DOHH2 (cell line): Measurements from ENCODE around the gene SPATA12.

Experiments
- CTCF ChIP-seq: fragments of 200-600 bp; sonication (generic); IDR thresholded peaks from one replicate; pipeline ENCODE4 v1.5.1; 2014; ENCODE audit warnings: antibody characterized with exemption, mild to moderate bottlenecking, low read depth, low read length; ENCODE audit not compliant: poor library complexity, severe bottlenecking
- EZH2phosphoT487 ChIP-seq: fragments of 200-600 bp; sonication (generic); IDR thresholded peaks from 2 replicates; pipeline ENCODE4 v1.6.1; 2017; ENCODE audit warnings: borderline replicate concordance, mild to moderate bottlenecking, antibody characterized with exemption, low read length, moderate library complexity, mixed read lengths

DNA sequence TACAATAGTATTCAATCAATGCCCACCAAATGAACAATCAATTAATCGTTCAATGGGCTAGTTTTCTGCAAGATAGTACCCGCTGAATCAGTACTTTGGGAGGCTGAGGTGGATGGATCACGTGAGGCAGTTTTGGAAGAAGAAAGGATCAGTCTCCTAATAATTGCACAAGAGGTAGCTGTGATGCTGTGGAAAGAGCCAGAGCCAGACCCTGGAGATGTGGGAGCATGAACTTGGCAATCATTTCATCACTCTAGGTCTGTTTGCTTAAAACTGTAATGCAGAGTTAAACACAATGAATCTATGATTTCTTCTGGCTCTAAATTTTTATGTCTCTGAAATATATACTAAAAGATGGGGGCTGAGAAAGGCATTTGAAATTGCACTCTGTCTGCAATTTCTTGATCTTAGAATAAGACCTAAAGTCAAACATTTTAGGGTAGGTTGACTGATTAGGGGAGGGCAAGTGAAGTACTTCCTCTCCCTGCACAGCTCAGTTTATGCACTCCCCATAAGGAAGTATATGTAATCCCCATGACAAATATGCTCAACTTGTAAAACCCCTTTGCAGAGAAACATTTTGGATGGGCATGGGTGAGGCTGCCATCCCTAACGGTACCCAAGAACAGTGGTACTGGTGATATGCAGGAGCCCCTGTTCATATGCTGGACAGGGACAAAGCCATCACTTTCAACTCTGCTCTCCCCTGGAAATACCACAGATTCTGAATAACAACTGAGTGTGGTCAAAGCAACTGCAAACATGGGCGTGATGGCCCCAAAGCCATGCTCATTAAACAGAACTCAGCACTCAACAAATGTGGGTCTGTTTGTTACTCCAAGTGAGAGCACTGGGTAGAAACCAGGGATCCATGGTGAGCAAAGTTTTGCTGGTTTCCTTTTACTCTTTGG, 28.6 kb upstream of the SPATA12 start:
- TF ChIP-seq CTCF (no peak), EZH2phosphoT487 (no peak)
